Cardiac ventricle fibroblast (primary cell): ENCODE results near the gene GLUD2. TPM values are rescaled to one million over a fixed set of nuclear protein-coding genes. Genes with fewer than 3 reads are reported as not detected.

Source experiments
- total RNA-seq: library from RNA; depleted of rRNA; stranded (reverse); fragments of >200 nt; gene quantifications from 2 replicates; pipeline ENCODE4 v1.2.3, GENCODE V29; 2015

The GLUD2 gene
- total RNA-seq: 7.3 and 8.2 TPM in 2 replicates

GRCh38 chrX:121047441-121048419 lies at the start of gene GLUD2:
Gene GLUD2, plus strand, starts transcription at chrX:121047610. Its CDS starts 75 bp downstream, at chrX:121047685.

Other genes with a start within 250 kb of the GLUD2 start
- gene CT47B1, start 171.7 kb upstream of the GLUD2 start, total RNA-seq: not detected in 2 replicates
- not detected in 2 replicates for gene CT47A11, start 110.5 kb upstream of the GLUD2 start, total RNA-seq
- not detected in 2 replicates for gene CT47A10, start 105.6 kb upstream of the GLUD2 start, total RNA-seq
- not detected in 2 replicates for gene CT47A9, start 100.7 kb upstream of the GLUD2 start, total RNA-seq
- gene CT47A8, start 95.9 kb upstream of the GLUD2 start, total RNA-seq: not detected in 2 replicates
- gene CT47A7, start 91.0 kb upstream of the GLUD2 start, total RNA-seq: not detected in 2 replicates
- gene CT47A6, start 86.1 kb upstream of the GLUD2 start, total RNA-seq: not detected in 2 replicates
- not detected in 2 replicates for gene CT47A5, start 81.3 kb upstream of the GLUD2 start, total RNA-seq
- gene CT47A4, start 76.4 kb upstream of the GLUD2 start, total RNA-seq: not detected in 2 replicates
- not detected in 2 replicates for gene CT47A3, start 71.5 kb upstream of the GLUD2 start, total RNA-seq
- gene CT47A2, start 66.7 kb upstream of the GLUD2 start, total RNA-seq: not detected in 2 replicates
- gene CT47A1, start 61.9 kb upstream of the GLUD2 start, total RNA-seq: not detected in 2 replicates